Measurements from ENCODE around the gene BHLHA15.
A peak's percentile ranks its signal among the peaks of the same experiment; 100 is the strongest.

BHLHA15 gene

GRCh38 chr7:98194186-98194585 is 17.1 kb upstream of the BHLHA15 start:
- H3K4me1 ChIP-seq (ENCODE audit: control insufficient read depth, insufficient read depth, low read depth, low read length) = peaks cover 5% of the 10 kb centered on the region
- H3K23ac ChIP-seq (ENCODE audit: low read length in 2 of 2) = no peak overlapping the region
- no peak overlapping the region for H3K4ac ChIP-seq (ENCODE audit: low read depth in 1 of 2, low read length in 2 of 2)
- no peak overlapping the region for H2AFZ ChIP-seq (ENCODE audit: low read depth, low read length)
- no peak overlapping the region for H2BK15ac ChIP-seq (ENCODE audit: low read depth, poor library complexity, severe bottlenecking)
- no peak overlapping the region for H3K4me2 ChIP-seq (ENCODE audit: low read length, poor library complexity, severe bottlenecking)
- H2BK12ac ChIP-seq (ENCODE audit: low read length in 2 of 2) = no peak overlapping the region
- no peak for DNase-seq
- no peak overlapping the region for H3K27ac ChIP-seq (ENCODE audit: low read length, poor library complexity, severe bottlenecking)
- no peak overlapping the region for H3K9ac ChIP-seq (ENCODE audit: low read length)
- H3K27me3 ChIP-seq (ENCODE audit: control insufficient read depth in 1 of 2, insufficient read depth in 1 of 2, low read length in 2 of 2) = no peaks in the 10 kb centered on the region
- no peaks in the 10 kb centered on the region for H3K9me3 ChIP-seq (ENCODE audit: control insufficient read depth, low read length)
- peaks cover 44 to 63% of the 10 kb centered on the region in 2 experiments for H3K36me3 ChIP-seq (ENCODE audit: control insufficient read depth in 1 of 2, insufficient read depth in 2 of 2, low read depth in 1 of 2, low read length in 2 of 2)
- no peak overlapping the region for H4K91ac ChIP-seq (ENCODE audit: low read length)
- no peak overlapping the region for H2BK120ac ChIP-seq (ENCODE audit: low read depth, low read length)
- H4K8ac ChIP-seq (ENCODE audit: low read length) = no peak overlapping the region
- no peak overlapping the region for H3K14ac ChIP-seq (ENCODE audit: low read length in 2 of 2)
- H3K18ac ChIP-seq (ENCODE audit: low read depth in 1 of 2, low read length in 2 of 2) = no peak overlapping the region
- 98% methylated on average over 25 of the region's 28 CpGs for WGBS
- peaks cover 13% of the 10 kb centered on the region for H3K79me1 ChIP-seq (replicated peaks; ENCODE audit: low read length, poor library complexity, severe bottlenecking)
- H3K4me3 ChIP-seq (ENCODE audit: insufficient read depth in 1 of 2, low read depth in 1 of 2, low read length in 2 of 2) = no peak overlapping the region
- no peak overlapping the region for H2BK5ac ChIP-seq (ENCODE audit: low read depth, low read length, poor library complexity, severe bottlenecking)
- H2AK5ac ChIP-seq (ENCODE audit: low read length, severe bottlenecking) = no peak overlapping the region

GRCh38 chr7:98194672-98195457 is 16.4 kb upstream of the BHLHA15 start:
- Histone ChIP-seq H3K23ac (ENCODE audit: low read length in 2 of 2) (no peak overlapping the region), H4K8ac (ENCODE audit: low read length) (no peak overlapping the region), H2AK5ac (ENCODE audit: low read length, severe bottlenecking) (no peak overlapping the region), H2BK12ac (ENCODE audit: low read length in 2 of 2) (no peak overlapping the region), H3K27me3 (ENCODE audit: control insufficient read depth in 1 of 2, insufficient read depth in 1 of 2, low read length in 2 of 2) (no peaks in the 10 kb centered on the region), H3K79me1 (replicated peaks; ENCODE audit: low read length, poor library complexity, severe bottlenecking) (peaks cover 13% of the 10 kb centered on the region), H2BK5ac (ENCODE audit: low read depth, low read length, poor library complexity, severe bottlenecking) (no peak overlapping the region), H3K14ac (ENCODE audit: low read length in 2 of 2) (no peak overlapping the region), H3K9ac (ENCODE audit: low read length) (no peak overlapping the region), H2BK15ac (ENCODE audit: low read depth, poor library complexity, severe bottlenecking) (no peak overlapping the region), H3K36me3 (ENCODE audit: control insufficient read depth in 1 of 2, insufficient read depth in 2 of 2, low read depth in 1 of 2, low read length in 2 of 2) (peaks cover 39 to 57% of the 10 kb centered on the region in 2 experiments), H3K4me3 (ENCODE audit: insufficient read depth in 1 of 2, low read depth in 1 of 2, low read length in 2 of 2) (no peak overlapping the region), H3K4ac (ENCODE audit: low read depth in 1 of 2, low read length in 2 of 2) (no peak overlapping the region), H3K27ac (ENCODE audit: low read length, poor library complexity, severe bottlenecking) (no peak overlapping the region), H3K18ac (ENCODE audit: low read depth in 1 of 2, low read length in 2 of 2) (no peak overlapping the region), H2BK120ac (ENCODE audit: low read depth, low read length) (no peak overlapping the region), H3K4me1 (ENCODE audit: control insufficient read depth, insufficient read depth, low read depth, low read length) (peaks cover 7% of the 10 kb centered on the region), H3K4me2 (ENCODE audit: low read length, poor library complexity, severe bottlenecking) (no peak overlapping the region), H3K9me3 (ENCODE audit: control insufficient read depth, low read length) (no peaks in the 10 kb centered on the region), H2AFZ (ENCODE audit: low read depth, low read length) (no peak overlapping the region), H4K91ac (ENCODE audit: low read length) (no peak overlapping the region)
- no peak for DNase-seq
- 93% methylated on average over 7 of the region's 8 CpGs for WGBS

- 96% methylated on average over 16 of the region's 16 CpGs for WGBS
- Histone ChIP-seq H3K4me3 (ENCODE audit: insufficient read depth in 1 of 2, low read depth in 1 of 2, low read length in 2 of 2) (no peak overlapping the region), H2AFZ (ENCODE audit: low read depth, low read length) (no peak overlapping the region), H3K4ac (ENCODE audit: low read depth in 1 of 2, low read length in 2 of 2) (no peak overlapping the region), H2BK5ac (ENCODE audit: low read depth, low read length, poor library complexity, severe bottlenecking) (no peak overlapping the region), H2AK5ac (ENCODE audit: low read length, severe bottlenecking) (no peak overlapping the region), H3K27me3 (ENCODE audit: control insufficient read depth in 1 of 2, insufficient read depth in 1 of 2, low read length in 2 of 2) (no peaks in the 10 kb centered on the region), H3K4me1 (ENCODE audit: control insufficient read depth, insufficient read depth, low read depth, low read length) (peaks cover 8% of the 10 kb centered on the region), H3K4me2 (ENCODE audit: low read length, poor library complexity, severe bottlenecking) (no peak overlapping the region), H3K18ac (ENCODE audit: low read depth in 1 of 2, low read length in 2 of 2) (no peak overlapping the region), H3K9ac (ENCODE audit: low read length) (no peak overlapping the region), H3K14ac (ENCODE audit: low read length in 2 of 2) (no peak overlapping the region), H4K91ac (ENCODE audit: low read length) (no peak overlapping the region), H3K79me1 (replicated peaks; ENCODE audit: low read length, poor library complexity, severe bottlenecking) (peaks cover 23% of the 10 kb centered on the region), H3K36me3 (ENCODE audit: control insufficient read depth in 1 of 2, insufficient read depth in 2 of 2, low read depth in 1 of 2, low read length in 2 of 2) (peaks cover 32 to 46% of the 10 kb centered on the region in 2 experiments), H2BK15ac (ENCODE audit: low read depth, poor library complexity, severe bottlenecking) (no peak overlapping the region), H3K23ac (ENCODE audit: low read length in 2 of 2) (no peak overlapping the region), H2BK12ac (ENCODE audit: low read length in 2 of 2) (no peak overlapping the region), H2BK120ac (ENCODE audit: low read depth, low read length) (no peak overlapping the region), H4K8ac (ENCODE audit: low read length) (no peak overlapping the region), H3K27ac (ENCODE audit: low read length, poor library complexity, severe bottlenecking) (no peak overlapping the region), H3K9me3 (ENCODE audit: control insufficient read depth, low read length) (no peaks in the 10 kb centered on the region)
- DNase-seq = no peak
These were observed 14.3 kb upstream of the BHLHA15 start for GRCh38 chr7:98196706-98197605.

DNA sequence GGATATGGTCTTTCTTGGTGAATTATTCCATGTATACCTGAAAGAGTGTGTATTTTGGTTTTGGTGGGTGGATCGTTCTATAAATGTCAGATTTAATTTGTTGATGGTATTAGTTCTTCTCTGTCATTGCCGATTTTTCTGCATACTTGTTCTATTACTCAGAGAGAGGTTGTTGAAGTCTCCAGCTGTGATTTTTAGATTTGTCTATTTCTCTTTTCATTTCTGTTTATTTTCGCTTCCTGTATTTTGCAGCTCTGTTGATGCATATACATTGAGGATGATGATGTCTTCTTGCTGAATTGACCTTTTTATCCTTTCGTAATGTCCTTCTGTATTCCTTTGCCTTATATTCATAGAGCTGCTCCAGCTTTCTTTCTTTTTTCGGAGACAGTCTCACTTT is 12.1 kb upstream of the BHLHA15 start:
- Histone ChIP-seq H3K9ac (ENCODE audit: low read length) (no peak overlapping the region), H2BK12ac (ENCODE audit: low read length in 2 of 2) (no peak overlapping the region), H4K8ac (ENCODE audit: low read length) (no peak overlapping the region), H3K4me2 (ENCODE audit: low read length, poor library complexity, severe bottlenecking) (no peak overlapping the region), H4K91ac (ENCODE audit: low read length) (no peak overlapping the region), H3K4me1 (ENCODE audit: control insufficient read depth, insufficient read depth, low read depth, low read length) (peaks cover 11% of the 10 kb centered on the region), H3K14ac (ENCODE audit: low read length in 2 of 2) (no peak overlapping the region), H3K23ac (ENCODE audit: low read length in 2 of 2) (no peak overlapping the region), H2AFZ (ENCODE audit: low read depth, low read length) (no peak overlapping the region), H2AK5ac (ENCODE audit: low read length, severe bottlenecking) (no peak overlapping the region), H2BK120ac (ENCODE audit: low read depth, low read length) (no peak overlapping the region), H3K4me3 (ENCODE audit: insufficient read depth in 1 of 2, low read depth in 1 of 2, low read length in 2 of 2) (no peak overlapping the region), H3K79me1 (replicated peaks; ENCODE audit: low read length, poor library complexity, severe bottlenecking) (peaks cover 31% of the 10 kb centered on the region), H3K4ac (ENCODE audit: low read depth in 1 of 2, low read length in 2 of 2) (no peak overlapping the region), H3K27ac (ENCODE audit: low read length, poor library complexity, severe bottlenecking) (no peak overlapping the region), H3K27me3 (ENCODE audit: control insufficient read depth in 1 of 2, insufficient read depth in 1 of 2, low read length in 2 of 2) (no peaks in the 10 kb centered on the region), H3K9me3 (ENCODE audit: control insufficient read depth, low read length) (no peaks in the 10 kb centered on the region), H2BK5ac (ENCODE audit: low read depth, low read length, poor library complexity, severe bottlenecking) (no peak overlapping the region), H2BK15ac (ENCODE audit: low read depth, poor library complexity, severe bottlenecking) (no peak overlapping the region), H3K18ac (ENCODE audit: low read depth in 1 of 2, low read length in 2 of 2) (no peak overlapping the region), H3K36me3 (ENCODE audit: control insufficient read depth in 1 of 2, insufficient read depth in 2 of 2, low read depth in 1 of 2, low read length in 2 of 2) (peaks cover 24 to 26% of the 10 kb centered on the region in 2 experiments)
- peak; percentile 11 for DNase-seq
- 73% methylated on average over 5 of the region's 5 CpGs for WGBS

All from mesenchymal stem cell (in vitro differentiated cells and primary cell).